MM.1S (cell line): ENCODE data around the gene CD28.

ENCODE experiments used
- EZH2 ChIP-seq: fragments of 300-600 bp; sonication (generic); optimal IDR thresholded peaks from 2 replicates; pipeline ENCODE3; 2017; ENCODE audit warnings: low read depth, mild to moderate bottlenecking, antibody characterized with exemption, low read length, mixed read lengths
- EZH2phosphoT487 ChIP-seq: fragments of 300-600 bp; sonication (generic); IDR thresholded peaks from 2 replicates; pipeline ENCODE4 v1.6.1; 2018; ENCODE audit warnings: antibody characterized with exemption, low read length

- no peak for TF ChIP-seq EZH2
- TF ChIP-seq EZH2phosphoT487: no peak
Measured at GRCh38 chr2:203777030-203777429, 70.6 kb downstream of the CD28 start.
